Measurements from ENCODE around the gene PRKCH. TPM values are rescaled to one million over a fixed set of nuclear protein-coding genes. Genes with fewer than 3 reads are reported as not detected.

PRKCH gene
- total and polyA plus RNA-seq, 2 donors from 2014 or later, result 8.3 to 47.0 TPM

DNA sequence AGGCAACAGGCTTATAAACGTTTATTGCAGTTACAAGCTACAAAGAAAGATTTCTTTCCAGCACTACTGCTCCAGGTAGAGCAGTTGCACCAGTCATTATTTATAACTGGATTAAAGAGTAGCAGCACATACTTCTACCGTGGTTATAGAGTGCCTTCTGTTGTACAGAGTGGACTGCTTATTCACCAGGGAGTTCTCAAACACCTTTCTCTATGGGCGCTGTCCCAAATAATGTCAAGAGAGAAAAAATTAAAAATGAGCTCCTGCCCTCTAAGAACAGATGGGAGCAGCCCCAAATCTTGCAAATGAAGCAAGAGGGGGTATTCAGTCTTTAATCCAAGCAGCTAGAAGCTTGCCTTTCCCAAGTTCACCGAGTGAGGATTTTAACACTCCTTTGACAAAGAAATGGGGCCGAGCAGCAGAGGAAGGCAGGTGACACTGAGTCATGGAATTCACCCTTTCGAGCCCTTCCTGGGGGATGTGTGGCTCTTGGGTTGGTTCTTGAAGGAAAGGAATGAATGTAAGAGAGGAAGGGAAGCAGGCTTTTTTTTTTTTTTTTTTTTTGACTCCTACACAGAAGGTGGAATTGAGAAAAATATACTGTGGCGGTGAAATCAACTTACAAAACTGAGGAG is 181.2 kb downstream of the PRKCH start:
- H3K27ac ChIP-seq (ENCODE audit: low read depth in 2 of 2, low read length in 2 of 2), result peak overlapping the region in 1 of 2 donors; percentile 56
- no peaks in the 10 kb centered on the region for H3K36me3 ChIP-seq (ENCODE audit: control insufficient read depth in 2 of 3, insufficient read depth in 3 of 3, low read length in 3 of 3)
- no peak for TF ChIP-seq CTCF (IDR thresholded peaks at IDR 0.05; ENCODE audit: borderline replicate concordance, extremely low read depth, insufficient read depth)
- intact Hi-C loops (cut with DNase I), result no loop called here
- no peak for DNase-seq
- no peak for FAIRE-seq
- peak overlapping the region in 1 of 3 donors; percentile 5 for H3K9ac ChIP-seq (ENCODE audit: low read length in 3 of 3)
- peaks cover 0 to 12% (median 8%) of the 10 kb centered on the region in 3 donors for H3K4me1 ChIP-seq (ENCODE audit: control insufficient read depth in 2 of 3, insufficient read depth in 2 of 3, low read depth in 1 of 3, low read length in 3 of 3)
- H3K27me3 ChIP-seq (ENCODE audit: control insufficient read depth, insufficient read depth, low read length), result no peaks in the 10 kb centered on the region
- no peaks in the 10 kb centered on the region for H3K9me3 ChIP-seq (ENCODE audit: control insufficient read depth in 2 of 3, insufficient read depth in 1 of 3, low read length in 3 of 3)
- H3K4me3 ChIP-seq (ENCODE audit: low read length in 3 of 3), result no peak overlapping the region

- H3K4me1 ChIP-seq (ENCODE audit: control insufficient read depth in 2 of 3, insufficient read depth in 2 of 3, low read depth in 1 of 3, low read length in 3 of 3), result peaks cover 0 to 11% (median 8%) of the 10 kb centered on the region in 3 donors
- no peak overlapping the region for H3K4me3 ChIP-seq (ENCODE audit: low read length in 3 of 3)
- intact Hi-C loops (cut with DNase I), result no loop called here
- no peak for TF ChIP-seq CTCF (IDR thresholded peaks at IDR 0.05; ENCODE audit: borderline replicate concordance, extremely low read depth, insufficient read depth)
- no peaks in the 10 kb centered on the region for H3K36me3 ChIP-seq (ENCODE audit: control insufficient read depth in 2 of 3, insufficient read depth in 3 of 3, low read length in 3 of 3)
- no peaks in the 10 kb centered on the region for H3K9me3 ChIP-seq (ENCODE audit: control insufficient read depth in 2 of 3, insufficient read depth in 1 of 3, low read length in 3 of 3)
- H3K27ac ChIP-seq (ENCODE audit: low read depth in 2 of 2, low read length in 2 of 2), result peak overlapping the region; percentile 53 to 56
- FAIRE-seq (no peak), DNase-seq (no peak)
- H3K27me3 ChIP-seq (ENCODE audit: control insufficient read depth, insufficient read depth, low read length), result no peaks in the 10 kb centered on the region
- H3K9ac ChIP-seq (ENCODE audit: low read length in 3 of 3), result peak overlapping the region in 2 of 3 donors; percentile 22 to 34
These were observed 181.9 kb downstream of the PRKCH start for GRCh38 chr14:61503167-61503801.

- no peak for DNase-seq
- no peak for TF ChIP-seq CTCF (IDR thresholded peaks at IDR 0.05; ENCODE audit: borderline replicate concordance, extremely low read depth, insufficient read depth)
- FAIRE-seq, result no peak
- H3K36me3 ChIP-seq (ENCODE audit: control insufficient read depth in 2 of 3, insufficient read depth in 3 of 3, low read length in 3 of 3), result no peaks in the 10 kb centered on the region
- H3K4me3 ChIP-seq (ENCODE audit: low read length in 3 of 3), result no peak overlapping the region
- no peaks in the 10 kb centered on the region for H3K27me3 ChIP-seq (ENCODE audit: control insufficient read depth, insufficient read depth, low read length)
- intact Hi-C loops (cut with DNase I), result no loop called here
- H3K27ac ChIP-seq (ENCODE audit: low read depth in 2 of 2, low read length in 2 of 2), result no peak overlapping the region
- H3K9me3 ChIP-seq (ENCODE audit: control insufficient read depth in 2 of 3, insufficient read depth in 1 of 3, low read length in 3 of 3), result no peaks in the 10 kb centered on the region
- no peak overlapping the region for H3K9ac ChIP-seq (ENCODE audit: low read length in 3 of 3)
- H3K4me1 ChIP-seq (ENCODE audit: control insufficient read depth in 2 of 3, insufficient read depth in 2 of 3, low read depth in 1 of 3, low read length in 3 of 3), result peaks cover 0 to 13% (median 2%) of the 10 kb centered on the region in 3 donors
These were observed 183.5 kb downstream of the PRKCH start for GRCh38 chr14:61504901-61505300.

All from kidney (tissue), 14 donors.